NCI-H1417 (cell line): ENCODE data around the gene GLT6D1.
"Not testable (repeated sequence)": the region's sequence is repeated elsewhere in the genome, so short reads cannot be mapped to it uniquely, and the experiment has no call there.

Experiments used
- DNase-seq, 3 experiments: peaks; one replicate each; lab custom pipeline; 2025; lab: John Stamatoyannopoulos, UW

GLT6D1 gene

DNA sequence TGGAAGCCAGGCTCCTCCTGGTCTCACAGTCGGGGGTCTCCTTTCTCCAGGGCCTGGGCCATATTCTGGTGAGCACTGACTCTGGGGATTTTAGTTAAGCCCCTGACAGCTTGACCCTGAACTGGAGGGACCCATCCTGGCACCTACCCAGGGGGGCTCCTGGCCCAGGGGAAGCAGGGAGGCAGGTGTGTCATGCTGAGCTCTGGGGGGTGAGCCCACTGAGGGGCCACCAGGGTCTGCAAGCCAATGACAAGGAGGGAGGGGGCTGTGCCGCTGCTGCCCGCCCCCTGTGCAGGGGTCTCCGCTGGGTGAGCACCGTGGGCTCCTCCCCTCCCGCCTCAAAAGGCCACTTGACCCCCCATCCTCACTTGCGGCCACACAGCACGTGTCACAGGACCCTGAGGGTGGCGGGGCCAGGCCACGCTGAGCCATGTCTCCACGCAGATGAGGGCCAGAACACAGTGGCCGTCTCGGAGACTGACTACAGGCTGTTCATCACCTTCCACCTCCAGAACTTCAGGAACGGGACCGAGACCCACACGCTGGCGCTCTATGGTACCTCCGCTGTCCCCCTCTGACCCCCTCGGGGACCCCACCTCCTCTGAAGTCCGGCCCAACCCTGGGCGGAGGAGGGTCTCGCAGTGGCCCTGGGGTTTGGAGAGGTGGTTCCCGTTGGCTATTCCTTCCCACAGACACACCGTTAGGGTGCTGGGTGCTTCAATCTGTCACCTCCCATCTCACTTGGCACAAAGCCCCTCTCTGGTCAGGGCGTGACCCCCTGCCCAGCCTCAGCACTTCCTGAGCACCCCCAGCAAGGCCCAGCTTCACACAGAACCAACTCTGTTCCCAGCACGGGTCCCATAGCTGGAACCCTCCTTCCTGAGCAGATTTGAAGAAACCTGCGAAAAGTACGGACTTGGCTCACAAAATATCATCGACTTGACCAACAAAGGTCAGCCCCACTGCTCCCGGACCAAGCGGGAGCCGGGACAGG is 25.8 kb upstream of the GLT6D1 start:
- DNase-seq, result no peak

DNA sequence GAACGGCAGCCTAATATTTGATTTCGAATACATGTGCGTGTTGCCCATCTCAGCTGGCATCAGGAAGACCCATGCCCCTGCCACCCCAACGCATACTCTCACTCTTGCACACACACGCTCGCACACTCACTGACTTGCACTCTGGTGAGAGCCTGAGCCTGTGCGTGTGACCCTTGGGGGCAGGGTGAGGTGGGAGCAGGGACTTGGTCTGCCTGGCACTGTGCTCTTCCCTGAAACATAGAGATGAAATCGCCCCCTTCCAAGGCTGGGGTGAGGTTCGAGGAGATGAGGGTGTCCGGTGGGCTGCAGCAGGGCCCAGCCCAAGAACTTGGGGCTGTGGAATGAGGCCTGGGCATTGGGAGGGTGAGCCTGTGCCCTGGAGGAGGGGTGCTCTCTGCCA is 24.9 kb upstream of the GLT6D1 start:
- no peak for DNase-seq

DNA sequence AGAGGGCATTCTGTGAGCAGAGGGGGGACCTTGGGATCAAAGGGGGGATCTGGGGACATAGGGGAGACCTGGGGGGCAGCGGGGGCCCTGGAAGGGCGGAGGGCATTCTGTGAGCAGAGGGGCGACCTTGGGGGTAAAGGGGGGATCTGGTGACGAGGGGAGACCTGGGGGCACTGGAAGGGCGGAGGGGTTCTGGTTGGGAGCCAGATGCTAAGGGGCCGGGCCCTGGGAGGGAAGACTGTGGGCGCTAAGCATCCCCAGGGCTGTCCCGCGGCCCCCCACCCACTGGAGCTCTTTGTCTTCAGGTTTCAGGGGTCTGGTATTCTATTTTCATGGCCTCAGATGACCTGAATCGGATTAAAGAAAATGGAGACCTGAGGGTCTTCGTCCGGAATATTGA is 24.5 kb upstream of the GLT6D1 start:
- DNase-seq, result no peak

DNA sequence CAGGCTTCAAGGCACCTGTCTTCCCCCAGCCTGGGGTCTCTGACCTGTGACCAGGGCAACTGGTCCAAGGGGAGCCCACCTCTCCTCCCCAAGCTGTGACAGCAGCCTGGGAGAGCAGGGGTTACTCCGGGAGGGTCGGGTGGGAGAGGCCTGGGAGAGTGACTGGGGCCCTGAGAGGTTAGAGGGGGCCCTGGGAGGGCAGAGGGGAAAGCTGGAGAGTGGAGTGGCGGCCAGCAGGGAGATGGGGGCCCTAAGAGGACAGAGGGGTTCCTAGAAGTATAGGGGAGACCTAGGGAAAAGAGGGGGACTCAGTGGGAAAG is 24.1 kb upstream of the GLT6D1 start:
- no peak for DNase-seq

DNA sequence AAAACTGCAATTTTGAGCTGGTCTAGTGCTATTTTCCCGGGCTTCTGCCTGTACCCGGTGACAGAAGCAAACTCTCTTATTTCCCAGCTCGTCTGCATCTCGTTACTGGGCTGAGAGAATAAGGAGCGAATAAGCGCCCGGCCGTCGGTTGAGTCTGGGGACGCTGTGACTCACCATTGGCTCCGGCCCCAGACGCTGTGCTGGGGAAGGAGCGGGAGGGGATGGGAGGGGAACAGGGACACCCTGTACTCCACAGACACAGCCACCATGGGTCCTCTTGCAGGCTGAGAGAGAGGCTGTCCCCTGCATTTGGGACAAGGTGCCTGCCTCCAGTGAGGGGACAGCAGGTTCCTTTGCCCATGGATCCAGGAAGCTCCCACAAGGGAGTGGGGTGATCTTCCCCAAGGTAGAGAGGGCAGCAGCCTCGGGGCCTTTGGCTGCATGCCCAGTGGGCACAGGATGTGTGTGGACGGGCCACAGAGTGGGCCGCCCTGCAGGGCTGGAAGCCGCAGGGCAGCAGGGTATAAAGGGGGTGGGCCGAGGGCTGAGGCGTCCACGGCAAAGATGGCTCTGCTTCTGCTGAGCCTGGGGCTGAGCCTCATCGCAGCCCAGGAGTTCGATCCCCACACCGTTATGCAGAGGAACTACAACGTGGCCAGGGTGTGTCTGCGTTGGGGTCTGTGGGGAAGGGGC is 23.6 kb upstream of the GLT6D1 start, which contains the start of gene LCN9:
Gene LCN9, plus strand, starts transcription at position 552 of the 693 bp plus-strand sequence. Its CDS starts 13 bp downstream, at position 565.
- DNase-seq, result no peak

DNA sequence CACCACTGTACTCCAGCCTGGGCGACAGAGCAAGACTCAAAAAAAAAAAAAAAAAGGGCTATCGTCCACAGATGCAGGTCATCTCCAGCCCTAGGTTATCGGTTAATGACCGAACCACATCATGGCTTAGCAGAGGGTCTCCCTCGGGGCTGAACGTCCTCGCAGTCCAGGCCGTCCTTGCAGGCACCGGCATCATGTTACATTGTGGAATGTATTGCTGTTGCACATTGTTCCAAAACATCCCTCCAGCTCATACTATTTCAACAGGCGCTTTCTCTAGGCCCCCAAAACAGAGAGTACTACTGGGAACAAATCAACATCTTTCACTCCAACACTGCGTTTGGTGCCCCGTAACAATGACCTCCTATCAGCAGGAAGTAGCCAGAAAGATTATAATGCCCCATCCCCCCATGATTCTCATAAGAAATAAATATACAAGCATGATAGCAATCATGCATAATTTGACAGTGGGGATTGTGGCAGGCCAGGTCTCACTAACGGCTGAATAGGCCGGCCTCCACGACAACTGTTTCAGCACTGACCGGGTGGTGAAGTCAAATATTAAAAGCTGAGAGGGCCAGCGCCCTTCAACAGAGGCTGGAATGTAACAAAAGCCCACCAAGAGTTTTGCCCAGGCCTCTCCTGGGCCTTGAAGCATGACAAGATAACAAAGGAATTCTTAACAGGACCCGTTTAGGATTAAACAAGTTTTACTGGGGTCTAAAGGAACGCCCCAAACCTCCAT is 22.6 kb upstream of the GLT6D1 start:
- DNase-seq, result no peak

DNA sequence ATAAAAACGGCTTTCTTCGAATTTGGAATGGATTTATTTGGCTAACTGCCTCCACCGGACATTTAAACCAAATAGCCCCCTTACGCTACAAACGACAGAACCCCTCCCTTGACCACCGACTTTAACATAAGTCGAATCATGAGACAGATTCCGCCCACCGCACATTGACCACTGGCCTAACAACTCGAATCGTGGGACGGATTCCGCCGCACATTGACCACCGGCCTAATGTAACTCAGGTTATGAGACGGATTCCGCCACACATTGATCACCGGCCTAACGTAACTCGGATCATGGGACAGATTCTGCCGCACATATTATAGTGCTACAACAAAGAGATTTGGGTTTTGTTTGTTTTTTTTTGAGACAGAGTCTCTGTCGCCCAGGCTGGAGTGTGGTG is 21.1 kb upstream of the GLT6D1 start:
- no peak for DNase-seq

DNA sequence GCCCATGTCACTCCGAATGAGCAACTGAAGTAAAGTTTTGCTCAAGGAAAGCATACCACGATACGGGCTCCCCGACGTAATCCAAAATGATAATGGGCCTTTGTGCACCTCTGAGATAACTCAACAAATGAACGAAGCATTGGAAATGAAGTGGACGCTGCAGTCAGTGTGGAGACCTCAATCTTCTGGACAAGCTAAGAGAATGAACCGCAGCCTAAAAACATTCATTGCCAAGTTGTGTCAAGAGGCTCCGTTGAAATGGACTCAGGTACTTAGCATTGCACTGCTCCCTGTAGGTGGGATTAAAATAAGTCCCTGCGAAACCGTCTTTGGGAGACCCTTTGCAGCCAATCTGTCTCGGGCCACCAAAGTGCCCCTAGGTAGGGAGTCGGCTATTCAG is 19.9 kb upstream of the GLT6D1 start:
- no peak for DNase-seq

DNA sequence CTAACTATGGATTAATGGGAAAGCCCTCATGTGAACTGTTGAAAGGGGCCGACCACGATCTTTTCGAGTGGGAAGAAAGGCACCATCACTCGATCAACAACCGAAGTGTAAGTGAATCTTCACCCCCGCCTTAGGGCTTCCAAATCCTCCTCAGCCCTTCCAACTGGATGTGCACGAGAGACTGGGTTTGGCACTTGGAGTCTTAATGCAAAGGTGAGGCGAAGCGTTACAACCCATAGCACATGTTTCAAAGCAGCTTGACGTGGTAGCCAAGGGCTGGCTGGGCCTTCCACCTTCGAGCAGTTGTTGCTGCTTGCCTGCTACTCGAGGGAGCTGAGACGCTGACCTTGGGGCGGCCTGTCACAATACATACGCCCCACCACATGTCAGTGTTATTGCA is 18.1 kb upstream of the GLT6D1 start:
- no peak for DNase-seq

DNA sequence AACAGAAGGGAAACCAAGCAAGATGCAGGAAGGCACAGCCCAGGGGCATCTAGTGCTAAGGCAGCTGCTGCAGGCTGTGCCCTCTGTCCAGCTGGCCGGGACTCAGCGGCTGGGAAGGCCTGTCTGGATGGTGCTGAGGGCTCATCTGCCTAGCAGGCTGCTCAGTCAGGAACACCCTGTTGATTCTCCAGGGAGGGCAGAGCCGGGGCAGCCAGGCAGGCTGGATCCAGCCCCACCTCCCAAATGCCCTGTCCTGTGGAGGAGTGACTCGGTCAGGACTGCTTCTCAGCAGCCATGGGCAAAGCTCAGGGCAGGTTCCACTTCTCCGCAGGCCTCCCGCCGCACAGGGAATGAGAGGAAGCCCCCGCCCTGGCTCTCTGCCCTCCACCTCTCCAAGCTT is 16.0 kb upstream of the GLT6D1 start:
- DNase-seq, result no peak

DNA sequence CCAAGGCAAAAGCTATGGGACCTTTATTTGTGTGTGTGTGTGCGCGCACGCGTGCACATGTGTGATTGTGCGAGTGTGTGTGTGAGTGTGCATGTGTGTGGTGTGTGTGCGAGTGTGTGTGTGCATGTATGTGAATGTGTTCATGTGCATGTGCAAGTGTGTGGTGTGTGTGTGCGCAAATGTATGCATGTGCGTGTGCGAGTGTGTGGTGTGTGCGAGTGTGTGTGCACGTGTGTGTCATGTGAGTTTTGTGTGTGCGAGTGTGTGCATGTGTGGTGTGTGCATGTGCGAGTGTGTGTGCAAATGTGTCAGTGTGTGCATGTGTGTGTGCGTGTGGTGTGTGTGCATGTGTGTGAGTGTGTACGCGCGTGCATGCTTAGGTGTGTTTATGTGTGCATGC is 11.1 kb upstream of the GLT6D1 start:
- DNase-seq, result no peak

DNA sequence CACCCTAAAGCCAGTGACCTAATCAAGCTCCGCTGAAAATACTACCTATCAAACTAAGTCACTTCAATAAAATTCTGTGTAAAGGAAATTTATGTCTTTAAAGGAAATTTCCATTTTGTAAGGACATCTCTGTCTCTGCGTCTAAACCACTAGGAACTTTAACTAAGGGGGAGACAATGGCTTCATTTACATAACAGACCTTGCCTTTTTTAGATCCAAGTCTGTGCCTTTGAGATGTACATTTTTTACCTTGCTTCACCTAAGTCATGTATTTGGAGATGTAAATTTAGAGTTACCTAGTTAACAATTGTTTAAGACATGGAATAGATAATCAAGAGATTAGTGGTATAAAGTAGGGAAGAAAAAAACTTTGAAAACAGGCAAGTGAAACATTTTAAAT is 10.2 kb upstream of the GLT6D1 start:
- no peak for DNase-seq

DNA sequence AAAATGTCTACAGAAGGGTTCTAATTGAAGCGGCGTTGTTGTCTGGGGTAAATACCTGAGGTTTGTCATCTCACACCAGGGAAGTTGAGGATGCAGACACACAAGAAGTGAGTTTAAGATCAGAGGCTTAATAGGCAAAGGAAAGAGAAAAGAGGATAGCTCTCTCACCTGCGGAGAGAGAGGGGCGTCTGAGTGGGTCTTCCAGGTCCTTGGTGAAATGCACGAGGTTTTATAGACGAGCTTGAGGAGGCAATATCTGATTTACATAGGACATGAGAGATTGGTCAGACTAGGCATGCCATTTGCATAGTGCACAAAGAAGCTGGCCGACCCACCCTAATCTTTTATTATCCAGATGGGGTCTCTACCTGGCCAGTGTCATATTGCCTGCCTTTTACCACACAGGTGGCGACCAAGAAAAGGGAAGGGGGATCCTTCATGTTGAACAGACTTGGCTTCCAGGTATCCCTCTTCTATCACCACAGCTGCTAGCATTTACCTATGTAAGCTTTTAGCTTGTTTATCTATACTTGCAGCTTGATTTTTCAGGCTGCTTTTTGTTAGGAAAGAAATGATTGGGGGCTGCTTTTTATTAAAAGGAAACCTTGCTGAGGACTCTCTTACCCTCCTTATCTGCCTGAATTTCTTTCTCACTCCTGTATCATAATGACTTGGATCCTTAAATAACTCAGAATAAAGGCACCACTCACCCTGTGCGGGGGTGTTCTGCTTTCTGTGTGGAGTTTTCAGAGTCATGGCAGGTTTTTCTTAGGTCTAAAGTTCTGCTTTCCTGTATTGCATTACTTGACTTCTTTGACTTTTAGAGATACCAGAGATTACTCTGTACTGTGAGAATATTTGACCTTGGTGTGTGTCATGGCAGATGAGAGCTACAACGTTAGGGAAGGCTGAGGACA is 9.4 kb upstream of the GLT6D1 start:
- no peak for DNase-seq

DNA sequence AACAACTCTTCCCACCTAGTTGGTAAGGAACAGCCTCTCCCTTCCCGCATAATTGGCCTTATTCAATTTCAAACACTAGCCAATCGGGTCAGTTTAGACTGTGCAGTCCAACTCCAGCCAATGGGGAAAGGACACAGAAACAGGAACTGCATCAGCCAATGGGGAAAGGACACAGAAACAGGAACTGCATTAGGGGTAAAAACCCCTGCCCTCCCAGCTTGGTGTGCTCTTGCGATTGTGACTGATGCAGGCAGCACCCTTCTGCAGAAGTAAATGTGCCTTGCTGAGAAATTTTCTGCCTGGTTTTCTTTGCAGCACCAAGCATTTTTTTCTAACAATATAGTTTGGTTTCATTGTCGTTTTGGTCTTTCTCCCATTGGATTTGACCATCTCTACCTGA is 8.5 kb upstream of the GLT6D1 start:
- DNase-seq, result no peak

DNA sequence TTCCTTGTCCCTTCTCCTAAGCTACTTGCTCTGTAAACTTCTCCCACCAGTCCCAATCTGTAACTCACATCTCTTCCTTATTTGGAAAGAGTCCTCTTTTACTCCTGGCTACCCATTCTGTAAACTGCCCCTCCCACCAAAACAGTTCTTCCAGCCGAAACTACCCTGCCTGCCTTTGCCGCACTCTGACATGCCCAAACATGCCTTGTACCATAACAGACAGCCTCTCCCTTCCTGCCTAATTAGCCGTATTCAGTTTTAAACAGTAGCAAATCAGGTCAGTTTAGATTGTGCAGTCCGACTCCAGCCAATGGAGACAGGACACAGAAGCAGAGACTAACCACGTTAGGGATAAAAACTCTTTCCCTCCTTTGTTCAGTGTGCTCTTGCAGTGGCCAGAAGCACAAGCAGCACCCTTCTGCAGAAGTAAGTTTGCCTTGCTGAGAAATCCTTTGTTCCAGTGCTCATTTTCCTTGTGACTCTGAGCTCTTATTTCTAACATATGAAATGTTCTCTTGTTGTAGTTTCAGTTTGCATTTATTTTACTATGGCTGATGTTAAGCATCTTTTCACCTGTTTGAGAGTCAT is 5.4 kb upstream of the GLT6D1 start:
- no peak for DNase-seq

DNA sequence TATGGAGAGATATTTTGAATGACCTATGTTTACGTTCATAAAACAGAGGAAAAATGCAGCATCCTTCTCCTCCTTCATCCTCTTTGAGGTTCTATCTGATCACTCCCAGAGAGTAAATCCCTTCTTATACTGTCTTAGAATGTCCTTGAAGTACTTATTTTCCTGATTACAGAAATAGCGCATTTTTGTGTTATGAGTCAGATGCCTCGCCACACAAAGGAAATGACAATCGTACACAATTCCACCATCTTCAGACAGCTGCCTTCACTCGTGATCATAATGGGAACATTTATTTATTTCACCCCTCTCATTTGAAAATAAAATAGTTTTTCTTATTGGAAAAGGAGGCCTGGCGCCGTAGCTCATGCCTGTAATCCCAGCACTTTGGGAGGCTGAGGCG is 2.4 kb upstream of the GLT6D1 start:
- DNase-seq, result no peak

DNA sequence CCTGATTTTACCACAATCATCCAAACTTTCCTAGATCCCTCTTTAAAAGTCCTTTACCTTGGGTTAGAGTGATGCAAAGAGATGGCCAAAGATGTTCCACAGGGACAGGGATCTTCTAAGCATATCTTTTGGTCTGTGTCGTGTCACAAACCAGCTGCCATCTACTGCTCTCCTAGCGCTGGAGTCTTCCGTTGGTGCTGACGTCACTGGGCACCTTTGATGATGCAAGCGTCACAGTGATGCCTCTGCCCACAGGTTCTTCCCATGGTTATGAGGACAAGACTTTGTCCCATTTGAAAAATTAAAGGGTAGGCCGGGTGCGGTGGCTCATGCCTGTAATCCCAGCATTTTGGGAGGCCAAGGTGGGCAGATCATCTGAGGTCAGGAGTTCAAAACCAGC is 1.7 kb upstream of the GLT6D1 start:
- no peak for DNase-seq

DNA sequence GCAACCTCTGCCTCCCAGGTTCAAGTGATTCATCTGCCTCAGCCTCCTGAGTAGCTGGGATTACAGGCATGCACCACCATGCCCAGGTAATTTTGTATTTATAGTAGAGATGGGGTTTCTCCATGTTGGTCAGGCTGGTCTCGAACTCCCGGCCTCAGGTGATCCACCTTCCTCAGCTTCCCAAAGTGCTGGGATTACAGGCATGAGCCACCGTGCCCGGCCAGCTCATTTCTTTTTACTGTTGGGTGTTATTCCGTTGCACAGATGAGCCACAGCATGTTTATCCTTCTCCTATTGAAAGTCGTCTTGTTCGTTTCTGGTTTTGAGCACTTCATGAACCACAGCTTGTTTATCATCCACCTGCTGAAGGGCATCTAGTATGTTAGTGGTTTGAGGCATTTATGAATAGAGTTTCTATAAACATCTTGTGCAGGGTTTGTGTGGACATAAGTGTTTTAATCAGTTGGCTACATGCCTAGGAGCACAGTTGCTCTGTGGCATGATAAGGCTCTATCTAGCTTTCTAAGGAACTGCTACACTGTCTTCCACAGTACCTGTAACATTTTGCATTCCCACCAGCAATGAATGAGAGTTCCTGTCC is 2.3 kb downstream of the GLT6D1 start:
- not testable (repeated sequence) for DNase-seq

DNA sequence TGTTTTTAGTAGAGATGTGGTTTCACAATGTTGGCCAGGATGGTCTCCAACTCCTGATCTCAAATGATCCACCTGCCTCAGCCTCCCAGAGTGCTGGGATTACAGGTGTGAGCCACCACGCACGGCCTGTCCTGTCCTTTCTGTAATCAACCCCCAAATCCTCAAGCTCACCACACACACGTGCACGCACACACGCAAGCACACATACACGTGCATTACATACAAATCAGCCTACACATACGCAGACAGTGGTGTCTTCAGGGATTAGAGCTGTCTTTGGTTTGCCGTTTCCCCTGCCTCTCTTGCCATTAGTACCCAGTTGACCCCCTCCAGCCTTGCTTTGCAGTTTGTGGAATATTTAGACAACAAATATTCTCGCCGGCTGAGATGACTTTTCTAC is 6.5 kb downstream of the GLT6D1 start:
- DNase-seq, result no peak

DNA sequence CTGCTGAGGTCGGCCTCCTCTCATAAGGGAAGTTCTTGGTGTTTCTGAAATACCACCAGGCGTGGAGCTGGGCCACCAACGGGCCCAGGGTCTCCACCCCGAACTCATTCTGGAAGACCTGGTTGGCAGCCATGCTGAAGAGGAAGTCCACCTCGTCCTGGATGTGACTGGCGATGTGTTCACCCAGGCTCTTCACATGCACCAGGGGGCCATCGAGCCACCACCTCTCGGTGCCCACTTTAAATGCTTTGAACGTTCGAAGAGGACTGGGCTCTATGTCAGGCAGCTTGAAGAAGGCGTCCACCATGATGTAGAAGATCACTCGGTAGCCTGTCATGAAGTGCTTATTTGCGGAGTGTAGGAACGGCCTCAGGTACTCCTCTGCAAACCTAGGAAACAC is 15.1 kb downstream of the GLT6D1 start:
- no peak for DNase-seq
